ENCODE measurements around the gene RCAN2. TPM values are rescaled to one million over a fixed set of nuclear protein-coding genes. Genes with fewer than 3 reads are reported as not detected.

The RCAN2 gene
- total and polyA plus RNA-seq, 2 donors (not counting 3 experiments of a cell fraction or from before 2014, with no cell fraction given), result 0.07 to 0.33 TPM

DNA sequence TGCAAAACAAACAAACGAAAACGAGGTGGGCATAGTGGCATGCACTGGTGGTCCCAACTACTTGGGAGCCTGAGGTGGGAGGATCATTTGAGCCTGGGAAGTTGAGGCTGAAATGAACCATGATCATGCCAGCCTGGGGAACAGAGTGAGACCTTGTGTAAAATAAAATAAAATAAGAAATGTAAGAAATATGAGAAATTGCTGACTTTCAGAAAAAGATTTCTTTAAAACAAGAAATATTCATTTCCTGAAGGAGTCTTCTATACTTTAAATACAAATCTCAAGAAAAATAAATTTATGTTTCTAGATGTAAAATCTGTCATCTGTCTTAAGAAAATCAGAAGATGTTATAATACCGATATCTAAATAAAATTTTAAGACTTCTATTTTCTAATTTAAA, 223.7 kb downstream of the RCAN2 start:
- TF ChIP-seq, protein P1, sequence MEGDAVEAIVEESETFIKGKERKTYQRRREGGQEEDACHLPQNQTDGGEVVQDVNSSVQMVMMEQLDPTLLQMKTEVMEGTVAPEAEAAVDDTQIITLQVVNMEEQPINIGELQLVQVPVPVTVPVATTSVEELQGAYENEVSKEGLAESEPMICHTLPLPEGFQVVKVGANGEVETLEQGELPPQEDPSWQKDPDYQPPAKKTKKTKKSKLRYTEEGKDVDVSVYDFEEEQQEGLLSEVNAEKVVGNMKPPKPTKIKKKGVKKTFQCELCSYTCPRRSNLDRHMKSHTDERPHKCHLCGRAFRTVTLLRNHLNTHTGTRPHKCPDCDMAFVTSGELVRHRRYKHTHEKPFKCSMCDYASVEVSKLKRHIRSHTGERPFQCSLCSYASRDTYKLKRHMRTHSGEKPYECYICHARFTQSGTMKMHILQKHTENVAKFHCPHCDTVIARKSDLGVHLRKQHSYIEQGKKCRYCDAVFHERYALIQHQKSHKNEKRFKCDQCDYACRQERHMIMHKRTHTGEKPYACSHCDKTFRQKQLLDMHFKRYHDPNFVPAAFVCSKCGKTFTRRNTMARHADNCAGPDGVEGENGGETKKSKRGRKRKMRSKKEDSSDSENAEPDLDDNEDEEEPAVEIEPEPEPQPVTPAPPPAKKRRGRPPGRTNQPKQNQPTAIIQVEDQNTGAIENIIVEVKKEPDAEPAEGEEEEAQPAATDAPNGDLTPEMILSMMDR (IDR thresholded peaks at IDR 0.05; ENCODE audit: extremely low read depth in 1 of 2, insufficient read depth in 1 of 2, low read depth in 1 of 2, low read length in 2 of 2), result no peak
- TF ChIP-seq MYC (IDR thresholded peaks at IDR 0.05; ENCODE audit: low read depth, low read length), result no peak
- no peak for TF ChIP-seq GATA2 (IDR thresholded peaks at IDR 0.05; ENCODE audit: insufficient read depth, insufficient read length, low read depth, low read length)
- TF ChIP-seq MAX (IDR thresholded peaks at IDR 0.05; ENCODE audit: insufficient read depth, insufficient read length), result no peak
- TF ChIP-seq POLR2A (IDR thresholded peaks at IDR 0.05; ENCODE audit: low read depth, low read length), result no peak
- TF ChIP-seq EZH2 (IDR thresholded peaks at IDR 0.05; ENCODE audit: borderline replicate concordance, low read depth, low read length, severe bottlenecking), result no peak
- TF ChIP-seq JUN (IDR thresholded peaks at IDR 0.05; ENCODE audit: borderline replicate concordance, insufficient read depth, insufficient read length, low read depth), result no peak
- TF ChIP-seq FOS (IDR thresholded peaks at IDR 0.05; ENCODE audit: borderline replicate concordance, insufficient read depth, low read length), result no peak
- no peak for TF ChIP-seq POLR2AphosphoS5 (IDR thresholded peaks at IDR 0.05; ENCODE audit: insufficient read depth, low read depth, low read length)
- Histone ChIP-seq H3K4me3 (replicated peaks in 1 of 3; ENCODE audit: insufficient read depth in 1 of 3, low read depth in 1 of 3, low read length in 3 of 3) (no peak overlapping the region), H3K27ac (ENCODE audit: insufficient read depth, low read depth, low read length) (no peak overlapping the region), H3K9me3 (replicated peaks; ENCODE audit: control insufficient read depth, insufficient read depth, low read length) (no peaks in the 10 kb centered on the region), H3K27me3 (ENCODE audit: control insufficient read depth in 2 of 2, insufficient read depth in 2 of 2, low read length in 2 of 2) (peaks cover 0 to 3% of the 10 kb centered on the region in 2 experiments), H3K4me2 (ENCODE audit: insufficient read depth, low read length) (no peak overlapping the region), H3K4me1 (ENCODE audit: control insufficient read depth, extremely low read depth, insufficient read depth, low read length) (peaks cover 3% of the 10 kb centered on the region), H3K36me3 (ENCODE audit: control insufficient read depth in 2 of 2, extremely low read depth in 1 of 2, insufficient read depth in 2 of 2, low read length in 2 of 2) (no peaks in the 10 kb centered on the region), H3K79me2 (ENCODE audit: control insufficient read depth, insufficient read depth, low read length) (no peaks in the 10 kb centered on the region), H3K9me1 (replicated peaks; ENCODE audit: control insufficient read depth, extremely low read depth, insufficient read depth, low read length) (no peaks in the 10 kb centered on the region), H4K20me1 (replicated peaks; ENCODE audit: control insufficient read depth, extremely low read depth, insufficient read depth, low read length) (no peaks in the 10 kb centered on the region), H2AFZ (ENCODE audit: low read depth, low read length) (no peak overlapping the region), H3K9ac (replicated peaks; ENCODE audit: extremely low read depth, insufficient read depth, low read length) (no peak overlapping the region)
- dilution Hi-C loops (cut with MboI; ENCODE audit: extremely low pct_ligation_motif_present, low sequenced_read_pairs), result no loop called here
- ChIA-PET CTCF (no interaction called here), POLR2A (no interaction called here)
- DNase-seq (ENCODE audit: low read depth, low spot score), result no peak
- no peak for FAIRE-seq
- intact Hi-C loops (cut with micrococcal nuclease), result no loop called here
- no TSS peak for BruUV-seq (replicated peaks)
